PC-3 (cell line): Measurements from ENCODE around the gene RPS15. TPM values are rescaled to one million over a fixed set of nuclear protein-coding genes. Genes with fewer than 3 reads are reported as not detected.
A peak's percentile ranks its signal among the peaks of the same experiment; 100 is the strongest.

ENCODE experiments used
- ATAC-seq: fragments of 200-7000 bp; cut with Tn5 transposase; 2 replicates; pipeline ENCODE4 v1.9.1; 2020; ENCODE audit warnings: mild to moderate bottlenecking, moderate library complexity
- BruUV-seq: library from RNA; stranded (reverse); fragments of 400-500 nt; replicated peaks from 2 replicates; lab custom pipeline; 2021; lab: Mats Ljungman, UMichigan
- CTCF ChIA-PET: fragments of 300-600 bp; sonication (Branson Sonifier 250); formaldehyde crosslinking; loops from one replicate; lab custom pipeline; 2022; ENCODE audit warnings: antibody characterized with exemption; lab: Charles Lee
- POLR2A ChIA-PET: fragments of 300-600 bp; sonication (Branson Sonifier 250); formaldehyde crosslinking; loops from one replicate; lab custom pipeline; 2022; ENCODE audit warnings: antibody characterized with exemption; ENCODE audit not compliant: unreplicated experiment; lab: Charles Lee
- DNase-seq: peaks from one replicate; pipeline ENCODE4 v3.0.0-alpha.2; 2015
- H2AFZ ChIP-seq: fragments of 300-600 bp; sonication (generic); 2 replicates; pipeline ENCODE4 v1.6.0; 2016; ENCODE audit warnings: antibody characterized with exemption, low read length
- H3F3A ChIP-seq: fragments of 300-600 bp; sonication (generic); one replicate; pipeline ENCODE4 v1.6.0; 2017; ENCODE audit warnings: antibody characterized with exemption, low read length, control low read depth, mild to moderate bottlenecking; ENCODE audit not compliant: unreplicated experiment
- H3K27ac ChIP-seq: fragments of 300-600 bp; sonication (generic); 2 replicates; pipeline ENCODE4 v1.5.1; 2016; ENCODE audit warnings: mild to moderate bottlenecking, low read length
- H3K27me3 ChIP-seq: fragments of 300-600 bp; sonication (generic); 2 replicates; pipeline ENCODE4 v1.6.1; 2016; ENCODE audit warnings: low read length, mixed read lengths
- H3K36me3 ChIP-seq: fragments of 300-600 bp; sonication (generic); 2 replicates; pipeline ENCODE4 v1.6.1; 2016; ENCODE audit warnings: low read depth, mixed run types, low read length, mixed read lengths
- H3K4me1 ChIP-seq: fragments of 300-600 bp; sonication (generic); 2 replicates; pipeline ENCODE4 v1.5.1; 2016; ENCODE audit warnings: low read length; ENCODE audit not compliant: insufficient read depth
- H3K4me2 ChIP-seq: fragments of 300-600 bp; sonication (generic); 2 replicates; pipeline ENCODE4 v1.6.0; 2016; ENCODE audit warnings: low read length
- H3K4me3 ChIP-seq: fragments of 300-600 bp; sonication (generic); 2 replicates; pipeline ENCODE4 v1.5.1; 2016; ENCODE audit warnings: mild to moderate bottlenecking, low read length, mixed read lengths
- H3K79me2 ChIP-seq: fragments of 300-600 bp; sonication (generic); 2 replicates; pipeline ENCODE4 v1.6.1; 2017; ENCODE audit warnings: low read length, mixed read lengths
- H3K9ac ChIP-seq: fragments of 300-600 bp; sonication (generic); 2 replicates; pipeline ENCODE4 v1.6.0; 2016; ENCODE audit warnings: mild to moderate bottlenecking, low read length
- H3K9me2 ChIP-seq: fragments of 300-600 bp; sonication (generic); replicated peaks from 2 replicates; pipeline ENCODE4 v1.6.1; 2016; ENCODE audit warnings: mixed run types, low read length, mixed read lengths
- H3K9me3 ChIP-seq: fragments of 300-600 bp; sonication (generic); 2 replicates; pipeline ENCODE4 v1.6.1; 2016; ENCODE audit warnings: low read length, mixed read lengths
- H4K20me1 ChIP-seq: fragments of 300-600 bp; sonication (generic); 2 replicates; pipeline ENCODE4 v1.6.1; 2016; ENCODE audit warnings: low read length, mixed read lengths
- EZH2 ChIP-seq: fragments of 300-600 bp; sonication (generic); IDR thresholded peaks from one replicate; pipeline ENCODE4 v1.6.1; 2017; ENCODE audit warnings: antibody characterized with exemption, mild to moderate bottlenecking, low read length; ENCODE audit not compliant: unreplicated experiment
- EZH2phosphoT487 ChIP-seq: fragments of 300-600 bp; sonication (generic); IDR thresholded peaks from 2 replicates; pipeline ENCODE4 v1.6.1; 2018; ENCODE audit warnings: mild to moderate bottlenecking, antibody characterized with exemption, low read length, borderline replicate concordance
- intact Hi-C: fragments of 100-400 bp; cut with micrococcal nuclease; formaldehyde crosslinking; loops from 2 replicates; pipeline ENCODE4 v1.9.0; 2023
- total RNA-seq: library from RNA; depleted of rRNA; stranded (reverse); fragments of >200 nt; gene quantifications from 2 replicates; pipeline ENCODE4 v1.2.3, GENCODE V29; 2014
- TF ChIP-seq, protein P1 (sequence below): fragments of 300-600 bp; sonication (generic); conservative IDR thresholded peaks from 2 replicates; pipeline ENCODE4 v1.5.1; 2017; ENCODE audit warnings: antibody characterized with exemption, low read depth, mild to moderate bottlenecking, low read length

The RPS15 gene
- total RNA-seq, 1 experiment from 2014 or later, result 1,797 TPM

DNA sequence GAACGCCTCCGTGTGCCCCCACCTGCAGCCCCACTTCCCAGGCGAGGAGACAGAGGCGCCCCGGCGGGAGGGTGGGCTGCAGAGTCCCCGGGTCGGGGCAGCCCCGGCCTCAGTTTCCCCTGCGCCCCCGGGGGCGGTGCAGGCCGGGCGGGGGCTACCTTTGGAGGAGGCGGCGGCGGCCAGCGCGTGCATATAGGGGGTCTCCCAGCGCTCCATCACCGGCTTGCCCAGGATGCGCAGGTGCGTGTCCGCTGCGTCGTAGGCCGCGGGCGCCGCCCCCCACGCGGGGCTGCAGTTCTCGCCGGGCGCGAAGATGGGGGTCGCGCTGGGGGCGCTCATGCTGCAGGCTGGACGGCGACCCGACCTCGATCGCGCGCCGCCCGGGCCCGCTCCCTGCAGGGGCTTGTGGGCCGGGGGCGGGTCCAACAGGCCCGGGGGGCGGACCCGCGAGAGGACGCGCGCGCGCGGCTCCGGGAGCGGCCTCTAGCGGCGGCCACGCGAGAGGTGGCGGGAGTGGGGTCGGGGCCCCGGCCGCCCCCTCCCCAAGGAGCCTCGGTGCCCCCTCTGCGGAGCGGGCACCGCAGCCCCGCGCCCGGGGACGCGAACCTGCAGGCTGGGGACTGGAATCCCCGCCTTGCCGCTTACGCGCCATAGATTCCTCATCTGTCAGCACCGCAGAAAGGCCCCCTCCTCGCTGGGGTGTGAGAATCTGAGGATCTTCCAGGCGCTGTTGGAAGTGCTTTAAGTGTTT is 36.9 kb upstream of the RPS15 start, which contains the start of gene GAMT:
Gene GAMT (minus strand): TSS at position 405 of the 751 bp plus-strand sequence. CDS start 66 bp downstream, at position 339.
- H3K36me3 ChIP-seq, result no peaks in the 10 kb centered on the region
- H3K27ac ChIP-seq, result no peak within 1 kb of the TSS
- peak within 1 kb of the TSS; percentile 96 for H3K4me2 ChIP-seq
- intact Hi-C loops, result no loop called here
- peaks cover 2% of the 10 kb centered on the region; the same call in 1 of the 2 replicates for H3K4me1 ChIP-seq
- no peaks in the 10 kb centered on the region for H3K9me2 ChIP-seq
- peak within 1 kb of the TSS; percentile 63 for H3K9ac ChIP-seq
- ChIA-PET POLR2A (interaction anchor here (0.5 kb wide), 1 partner anchor 429 kb away, joined by 18 read pairs; no protein-coding TSS in a partner anchor), CTCF (no interaction called here)
- DNase-seq (peak; percentile 43), ATAC-seq (peak; percentile 69)
- H2AFZ ChIP-seq, result peak within 1 kb of the TSS; percentile 78
- no peaks in the 10 kb centered on the region for H3K27me3 ChIP-seq
- no peaks in the 10 kb centered on the region for H3F3A ChIP-seq
- no TSS peak for BruUV-seq
- TF ChIP-seq, protein P1, sequence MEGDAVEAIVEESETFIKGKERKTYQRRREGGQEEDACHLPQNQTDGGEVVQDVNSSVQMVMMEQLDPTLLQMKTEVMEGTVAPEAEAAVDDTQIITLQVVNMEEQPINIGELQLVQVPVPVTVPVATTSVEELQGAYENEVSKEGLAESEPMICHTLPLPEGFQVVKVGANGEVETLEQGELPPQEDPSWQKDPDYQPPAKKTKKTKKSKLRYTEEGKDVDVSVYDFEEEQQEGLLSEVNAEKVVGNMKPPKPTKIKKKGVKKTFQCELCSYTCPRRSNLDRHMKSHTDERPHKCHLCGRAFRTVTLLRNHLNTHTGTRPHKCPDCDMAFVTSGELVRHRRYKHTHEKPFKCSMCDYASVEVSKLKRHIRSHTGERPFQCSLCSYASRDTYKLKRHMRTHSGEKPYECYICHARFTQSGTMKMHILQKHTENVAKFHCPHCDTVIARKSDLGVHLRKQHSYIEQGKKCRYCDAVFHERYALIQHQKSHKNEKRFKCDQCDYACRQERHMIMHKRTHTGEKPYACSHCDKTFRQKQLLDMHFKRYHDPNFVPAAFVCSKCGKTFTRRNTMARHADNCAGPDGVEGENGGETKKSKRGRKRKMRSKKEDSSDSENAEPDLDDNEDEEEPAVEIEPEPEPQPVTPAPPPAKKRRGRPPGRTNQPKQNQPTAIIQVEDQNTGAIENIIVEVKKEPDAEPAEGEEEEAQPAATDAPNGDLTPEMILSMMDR, result peak; percentile 51
- no peak for TF ChIP-seq EZH2
- H3K79me2 ChIP-seq, result peaks cover 11% of the 10 kb centered on the region
- peak within 1 kb of the TSS; percentile 82 for H3K4me3 ChIP-seq
- H4K20me1 ChIP-seq, result no peaks in the 10 kb centered on the region
- H3K9me3 ChIP-seq, result no peaks in the 10 kb centered on the region

DNA sequence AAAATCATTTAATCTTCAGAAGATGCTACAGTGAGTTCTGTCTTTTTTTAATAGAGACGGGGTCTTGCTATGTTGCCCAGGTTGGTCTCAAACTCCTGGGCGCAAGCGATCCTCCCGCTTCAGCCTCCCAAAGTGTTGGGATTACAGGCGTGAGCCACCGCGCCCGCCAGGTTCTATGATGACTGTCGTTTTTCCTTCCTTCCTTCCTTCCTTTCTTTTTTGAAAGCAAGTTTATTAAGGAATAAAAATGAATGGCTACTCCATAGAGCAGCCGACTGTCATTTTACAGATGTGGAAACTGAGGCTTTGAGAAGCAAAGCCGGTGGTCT is 36.3 kb upstream of the RPS15 start:
- intact Hi-C loops, result no loop called here
- DNase-seq, result no peak

More for the DNA sequence above, 36.3 kb upstream of the RPS15 start:
- ChIA-PET POLR2A (no interaction called here), CTCF (no interaction called here)
- H3F3A ChIP-seq, result no peaks in the 10 kb centered on the region
- BruUV-seq, result no TSS peak
- H3K4me1 ChIP-seq, result peaks cover 7% of the 10 kb centered on the region; the same call in 1 of the 2 replicates
- H2AFZ ChIP-seq, result peak overlapping the region; percentile 78
- TF ChIP-seq EZH2phosphoT487 (no peak), EZH2 (no peak)
- TF ChIP-seq, protein P1, result no peak; the same call in 1 of the 2 replicates
- H3K9me2 ChIP-seq, result no peaks in the 10 kb centered on the region
- H3K36me3 ChIP-seq, result no peaks in the 10 kb centered on the region
- H3K9ac ChIP-seq, result peak overlapping the region; percentile 38; the same call in 1 of the 2 replicates
- no peaks in the 10 kb centered on the region for H3K27me3 ChIP-seq
- H3K9me3 ChIP-seq, result no peaks in the 10 kb centered on the region
- peaks cover 11% of the 10 kb centered on the region for H3K79me2 ChIP-seq
- ATAC-seq, result no peak
- peak overlapping the region; percentile 96 for H3K4me2 ChIP-seq
- H4K20me1 ChIP-seq, result no peaks in the 10 kb centered on the region
- H3K4me3 ChIP-seq, result peak overlapping the region; percentile 82
- no peak overlapping the region for H3K27ac ChIP-seq
